Liver (tissue), 3 donors: ENCODE data around the gene MN1.

ENCODE experiments used
- JUND ChIP-seq, 2 donors: IDR thresholded peaks; 2 replicates each; pipeline ENCODE4 v1.6.1; 2016; ENCODE audit warnings: antibody characterized with exemption in 2 of 2
- RAD21 ChIP-seq, 2 donors: IDR thresholded peaks; 2 replicates each; pipeline ENCODE4 v1.6.1; 2016; ENCODE audit warnings: antibody characterized with exemption in 2 of 2, mild to moderate bottlenecking in 2 of 2
- TF ChIP-seq, protein P1 (sequence below): IDR thresholded peaks from 2 replicates; pipeline ENCODE4 v1.6.1; 2016; ENCODE audit warnings: antibody characterized with exemption, mild to moderate bottlenecking
- TF ChIP-seq, protein P2 (sequence below): fragments of 150-350 bp; IDR thresholded peaks from 2 replicates; pipeline ENCODE4 v1.5.1; 2017; ENCODE audit warnings: improper control_type of control experiment, low read depth, low read length; ENCODE audit not compliant: missing input control
- donor health status: healthy.
- donor health status: healthy.

GRCh38 chr22:27809700-27810608 lies 8.4 kb upstream of the MN1 start:
- no peak for TF ChIP-seq RAD21 (IDR thresholded peaks at IDR 0.05)
- TF ChIP-seq, protein P1, sequence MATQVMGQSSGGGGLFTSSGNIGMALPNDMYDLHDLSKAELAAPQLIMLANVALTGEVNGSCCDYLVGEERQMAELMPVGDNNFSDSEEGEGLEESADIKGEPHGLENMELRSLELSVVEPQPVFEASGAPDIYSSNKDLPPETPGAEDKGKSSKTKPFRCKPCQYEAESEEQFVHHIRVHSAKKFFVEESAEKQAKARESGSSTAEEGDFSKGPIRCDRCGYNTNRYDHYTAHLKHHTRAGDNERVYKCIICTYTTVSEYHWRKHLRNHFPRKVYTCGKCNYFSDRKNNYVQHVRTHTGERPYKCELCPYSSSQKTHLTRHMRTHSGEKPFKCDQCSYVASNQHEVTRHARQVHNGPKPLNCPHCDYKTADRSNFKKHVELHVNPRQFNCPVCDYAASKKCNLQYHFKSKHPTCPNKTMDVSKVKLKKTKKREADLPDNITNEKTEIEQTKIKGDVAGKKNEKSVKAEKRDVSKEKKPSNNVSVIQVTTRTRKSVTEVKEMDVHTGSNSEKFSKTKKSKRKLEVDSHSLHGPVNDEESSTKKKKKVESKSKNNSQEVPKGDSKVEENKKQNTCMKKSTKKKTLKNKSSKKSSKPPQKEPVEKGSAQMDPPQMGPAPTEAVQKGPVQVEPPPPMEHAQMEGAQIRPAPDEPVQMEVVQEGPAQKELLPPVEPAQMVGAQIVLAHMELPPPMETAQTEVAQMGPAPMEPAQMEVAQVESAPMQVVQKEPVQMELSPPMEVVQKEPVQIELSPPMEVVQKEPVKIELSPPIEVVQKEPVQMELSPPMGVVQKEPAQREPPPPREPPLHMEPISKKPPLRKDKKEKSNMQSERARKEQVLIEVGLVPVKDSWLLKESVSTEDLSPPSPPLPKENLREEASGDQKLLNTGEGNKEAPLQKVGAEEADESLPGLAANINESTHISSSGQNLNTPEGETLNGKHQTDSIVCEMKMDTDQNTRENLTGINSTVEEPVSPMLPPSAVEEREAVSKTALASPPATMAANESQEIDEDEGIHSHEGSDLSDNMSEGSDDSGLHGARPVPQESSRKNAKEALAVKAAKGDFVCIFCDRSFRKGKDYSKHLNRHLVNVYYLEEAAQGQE, result no peak
- no peak for TF ChIP-seq JUND (IDR thresholded peaks at IDR 0.05)
- TF ChIP-seq, protein P2, sequence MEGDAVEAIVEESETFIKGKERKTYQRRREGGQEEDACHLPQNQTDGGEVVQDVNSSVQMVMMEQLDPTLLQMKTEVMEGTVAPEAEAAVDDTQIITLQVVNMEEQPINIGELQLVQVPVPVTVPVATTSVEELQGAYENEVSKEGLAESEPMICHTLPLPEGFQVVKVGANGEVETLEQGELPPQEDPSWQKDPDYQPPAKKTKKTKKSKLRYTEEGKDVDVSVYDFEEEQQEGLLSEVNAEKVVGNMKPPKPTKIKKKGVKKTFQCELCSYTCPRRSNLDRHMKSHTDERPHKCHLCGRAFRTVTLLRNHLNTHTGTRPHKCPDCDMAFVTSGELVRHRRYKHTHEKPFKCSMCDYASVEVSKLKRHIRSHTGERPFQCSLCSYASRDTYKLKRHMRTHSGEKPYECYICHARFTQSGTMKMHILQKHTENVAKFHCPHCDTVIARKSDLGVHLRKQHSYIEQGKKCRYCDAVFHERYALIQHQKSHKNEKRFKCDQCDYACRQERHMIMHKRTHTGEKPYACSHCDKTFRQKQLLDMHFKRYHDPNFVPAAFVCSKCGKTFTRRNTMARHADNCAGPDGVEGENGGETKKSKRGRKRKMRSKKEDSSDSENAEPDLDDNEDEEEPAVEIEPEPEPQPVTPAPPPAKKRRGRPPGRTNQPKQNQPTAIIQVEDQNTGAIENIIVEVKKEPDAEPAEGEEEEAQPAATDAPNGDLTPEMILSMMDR, result no peak
